Fibroblast of skin of scalp (primary cell): ENCODE results near the gene AFTPH.

Source experiments
- DNase-seq: peaks from one replicate; pipeline ENCODE4 v3.0.0-alpha.2; 2013

The AFTPH gene

DNA sequence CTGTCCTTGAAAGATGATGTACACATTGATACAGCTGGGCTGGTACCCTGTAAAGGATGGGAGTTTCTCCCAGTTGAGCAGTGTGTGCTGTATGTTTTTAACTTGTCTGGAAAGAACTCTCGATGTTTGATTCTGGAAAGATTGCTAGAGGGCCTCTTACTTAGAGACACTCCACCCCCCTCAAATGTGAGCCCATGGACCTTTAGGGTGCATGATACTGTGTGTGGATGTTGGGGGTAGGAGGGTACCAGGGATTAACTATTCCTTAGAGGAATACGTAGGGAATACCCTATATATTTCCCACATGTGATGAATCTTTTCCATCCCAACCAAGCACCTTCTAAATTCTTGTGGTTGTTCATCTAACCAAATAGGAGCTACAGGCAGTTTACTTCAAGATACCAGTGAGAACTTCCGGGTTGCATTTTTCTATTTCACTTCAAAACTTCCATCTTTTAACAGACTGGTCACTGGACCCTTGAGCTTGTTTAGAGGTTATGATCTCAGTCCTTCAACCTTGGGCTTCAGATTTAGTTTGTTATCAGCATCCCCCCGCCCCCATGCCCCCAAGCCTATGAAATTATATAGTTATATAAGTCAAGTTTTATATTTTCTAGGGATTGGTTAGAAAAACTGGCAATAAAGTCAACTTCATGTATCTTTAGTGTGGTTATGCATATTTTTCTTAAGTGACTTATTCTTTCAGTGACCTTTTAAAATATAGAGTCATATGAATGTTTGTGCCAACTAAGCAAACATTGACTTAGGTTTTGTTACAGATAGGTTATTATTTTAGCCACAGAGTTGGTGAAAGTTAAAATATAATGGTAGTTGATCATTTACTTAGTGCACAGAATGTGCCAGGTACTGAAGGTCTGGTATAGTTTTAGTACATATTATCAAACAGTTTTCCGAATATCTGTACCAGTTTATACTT is 18.2 kb downstream of the AFTPH start:
- DNase-seq, result peak; percentile 28

DNA sequence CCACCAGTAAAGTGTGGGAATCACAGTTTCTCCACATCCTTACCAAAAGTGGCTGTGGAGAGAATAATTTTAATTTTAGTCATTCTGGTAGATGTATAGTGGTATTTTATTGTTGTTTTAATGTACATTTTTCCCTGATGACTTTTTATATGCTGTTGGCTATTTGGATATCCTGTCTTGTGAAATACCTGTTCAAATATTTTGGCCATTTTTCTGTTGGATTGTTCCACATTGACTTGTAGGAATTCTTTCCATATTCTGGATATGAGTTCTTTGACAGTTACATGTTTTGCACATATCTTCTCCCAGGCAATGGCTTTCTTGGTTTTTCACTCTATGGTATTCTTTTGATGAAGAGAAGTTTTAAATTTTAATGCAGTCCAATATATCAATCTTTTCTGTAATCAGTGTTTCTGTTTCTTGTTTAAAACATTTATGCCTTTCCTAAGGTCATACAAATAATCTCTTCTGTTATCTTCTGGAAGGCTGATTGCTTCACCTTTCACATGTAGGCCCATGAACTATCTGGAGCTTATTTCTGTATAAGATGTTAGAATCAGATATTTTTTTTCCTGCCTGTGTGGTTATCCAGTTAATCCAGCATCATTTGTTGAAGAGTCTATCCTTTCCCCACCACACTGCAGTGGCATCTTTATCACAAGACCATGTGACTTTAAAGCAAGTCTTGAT is 19.0 kb downstream of the AFTPH start:
- peak; percentile 86 for DNase-seq

GRCh38 chr2:64548761-64549160 is 24.6 kb downstream of the AFTPH start:
- DNase-seq, result no peak

DNA sequence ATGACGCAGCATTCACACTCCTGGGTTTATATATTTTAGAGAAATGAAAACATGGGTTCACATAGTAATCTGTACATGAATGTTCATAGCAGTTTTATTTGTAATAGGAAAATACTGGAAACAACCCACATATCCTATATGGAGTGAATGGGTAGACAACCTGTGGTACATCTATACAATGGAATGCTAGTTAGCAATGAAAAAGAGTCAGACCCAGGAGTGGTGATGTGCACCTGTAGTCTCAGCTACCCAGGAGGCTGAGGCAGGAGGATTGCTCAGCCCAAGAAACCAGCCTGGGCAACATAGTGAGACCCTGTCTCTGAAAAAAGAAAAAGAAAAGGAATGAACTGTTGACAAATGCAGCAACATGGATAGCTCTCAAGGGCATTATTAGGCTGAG is 25.9 kb downstream of the AFTPH start:
- DNase-seq, result no peak

DNA sequence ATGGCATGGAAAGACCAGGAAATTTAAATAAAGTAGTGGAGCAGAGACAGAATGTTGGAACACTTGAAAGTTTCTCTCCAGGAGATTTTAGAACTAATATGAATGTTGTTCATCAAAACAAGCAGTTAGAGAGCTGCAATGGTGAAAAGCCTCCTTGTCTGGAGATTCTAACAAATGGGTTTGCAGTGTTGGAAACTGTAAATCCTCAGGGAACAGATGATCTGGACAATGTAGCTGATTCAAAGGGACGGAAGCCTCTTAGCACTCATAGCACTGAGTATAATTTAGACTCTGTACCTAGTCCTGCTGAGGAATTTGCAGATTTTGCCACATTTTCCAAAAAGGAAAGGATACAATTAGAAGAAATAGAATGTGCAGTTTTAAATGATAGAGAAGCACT is 27.7 kb downstream of the AFTPH start:
- no peak for DNase-seq

GRCh38 chr2:64554117-64554516 is 30.0 kb downstream of the AFTPH start:
- DNase-seq, result no peak

DNA sequence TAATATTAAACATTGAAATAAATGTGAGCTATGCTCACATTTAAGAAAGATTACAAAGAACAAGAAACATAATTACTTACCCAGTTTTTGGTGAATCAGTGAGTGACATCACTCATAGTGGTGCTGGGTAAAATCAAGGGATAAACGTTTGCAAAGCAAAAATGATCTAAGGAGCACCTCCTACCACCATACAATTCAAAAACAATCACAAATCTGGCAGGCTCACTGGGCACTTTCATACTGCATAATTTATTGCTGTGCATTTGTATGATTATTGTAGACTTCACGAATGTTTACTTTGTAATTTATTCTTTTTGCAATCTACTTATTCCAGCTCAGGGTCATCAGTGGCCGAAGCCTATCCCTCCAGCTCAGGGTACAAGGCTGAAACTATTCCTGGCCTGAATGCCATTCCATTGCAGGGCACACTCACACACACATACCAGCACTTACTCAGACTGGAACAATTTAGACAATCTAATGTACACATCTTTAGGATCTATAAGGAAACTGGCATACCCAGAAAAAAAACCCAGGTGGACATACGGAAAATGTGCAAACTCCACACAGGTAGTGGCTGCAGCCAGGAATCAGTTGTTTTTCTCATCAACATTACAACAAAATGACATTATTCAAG is 34.4 kb downstream of the AFTPH start:
- DNase-seq, result no peak

DNA sequence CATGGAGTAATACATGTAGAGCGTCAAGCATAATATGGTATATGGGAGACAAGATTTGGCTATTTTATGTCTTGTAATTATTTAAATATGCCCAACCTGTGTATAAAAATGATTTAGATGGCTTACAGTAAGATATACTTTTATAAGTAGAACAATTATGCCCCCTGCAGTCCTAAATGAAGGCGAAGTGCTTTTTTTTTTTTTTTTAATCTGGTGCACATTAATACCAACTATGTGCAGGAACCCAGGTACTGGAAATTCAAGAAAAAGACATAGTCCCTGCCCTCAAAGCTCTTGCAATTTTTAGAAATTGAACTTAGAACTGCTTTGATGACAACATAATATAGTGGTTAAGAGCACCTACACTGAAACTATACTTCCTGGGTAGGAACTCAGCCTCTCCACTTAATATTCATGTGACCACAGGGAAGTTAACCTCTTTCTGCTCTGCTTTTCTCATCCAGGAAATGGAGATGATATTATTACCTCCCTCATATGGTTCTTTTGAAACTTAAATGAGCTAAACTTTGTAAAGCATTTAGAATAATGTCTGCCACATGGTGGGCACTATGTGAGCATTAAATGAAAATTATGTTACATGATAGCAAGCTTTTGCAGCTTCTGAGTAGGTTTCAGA is 38.1 kb downstream of the AFTPH start:
- DNase-seq, result peak; percentile 31

- no peak for DNase-seq
These were observed 39.4 kb downstream of the AFTPH start for GRCh38 chr2:64563436-64563938.

GRCh38 chr2:64565949-64566710 is 42.0 kb downstream of the AFTPH start:
- DNase-seq, result no peak

- no peak for DNase-seq
These were observed 43.3 kb downstream of the AFTPH start for GRCh38 chr2:64567473-64567872.

DNA sequence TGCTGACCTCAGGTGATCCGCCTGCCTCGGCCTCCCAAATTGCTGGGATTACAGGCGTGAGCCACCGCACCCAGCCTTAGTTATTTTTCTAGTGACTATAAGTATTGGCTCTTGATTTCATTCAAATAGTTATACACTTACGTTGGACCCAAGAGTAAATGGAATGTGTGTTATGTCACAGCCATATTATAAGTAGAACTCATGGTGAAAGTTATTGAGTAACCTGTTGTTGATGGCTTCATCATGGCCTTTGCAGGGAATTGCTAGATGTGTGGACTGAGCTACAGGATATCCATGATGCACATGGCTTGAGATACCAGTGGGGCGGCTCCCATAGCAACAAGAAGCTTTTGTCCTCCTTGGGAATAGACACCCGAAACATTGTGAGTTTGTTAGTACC is 44.7 kb downstream of the AFTPH start:
- DNase-seq, result peak; percentile 2

GRCh38 chr2:64574871-64575270 is 50.7 kb downstream of the AFTPH start:
- no peak for DNase-seq

- no peak for DNase-seq
These were observed 56.9 kb downstream of the AFTPH start for GRCh38 chr2:64581018-64581417.

DNA sequence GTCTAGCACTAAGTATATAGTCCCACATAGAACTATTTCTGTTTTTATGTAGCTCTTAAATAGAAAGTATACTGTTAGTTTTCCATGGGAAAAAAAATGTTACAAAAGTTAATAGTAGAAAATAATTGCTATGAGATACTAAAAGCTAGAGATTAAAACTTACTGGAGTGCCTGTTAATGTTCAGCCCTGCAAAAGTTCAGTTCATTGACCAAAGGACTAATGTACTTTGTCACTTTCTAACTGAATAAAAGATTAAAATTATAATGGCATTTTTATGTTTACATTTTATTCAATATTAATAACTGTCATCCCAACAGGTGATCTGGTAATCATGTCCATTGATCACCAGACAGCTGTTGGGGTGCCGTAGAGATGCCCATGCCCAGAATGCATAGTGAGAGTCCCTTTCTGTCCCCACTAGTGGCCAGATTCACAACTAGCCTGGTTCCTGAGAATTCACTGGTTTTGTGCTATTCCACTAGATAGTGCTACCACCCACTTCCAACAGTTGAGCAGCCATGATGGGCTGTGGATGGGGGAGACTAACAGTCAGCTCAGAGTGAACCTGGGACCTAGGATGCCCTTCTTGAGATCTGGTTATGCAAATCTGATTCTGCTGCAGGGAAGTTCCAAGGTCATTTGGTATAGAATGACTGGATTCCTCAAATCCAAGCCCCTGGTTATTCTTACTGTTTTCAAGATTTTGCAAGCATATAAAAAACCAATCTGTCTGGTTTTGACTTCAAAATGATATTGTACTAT is 57.8 kb downstream of the AFTPH start:
- no peak for DNase-seq

- DNase-seq, result no peak
These were observed 58.7 kb downstream of the AFTPH start for GRCh38 chr2:64582774-64583340.

DNA sequence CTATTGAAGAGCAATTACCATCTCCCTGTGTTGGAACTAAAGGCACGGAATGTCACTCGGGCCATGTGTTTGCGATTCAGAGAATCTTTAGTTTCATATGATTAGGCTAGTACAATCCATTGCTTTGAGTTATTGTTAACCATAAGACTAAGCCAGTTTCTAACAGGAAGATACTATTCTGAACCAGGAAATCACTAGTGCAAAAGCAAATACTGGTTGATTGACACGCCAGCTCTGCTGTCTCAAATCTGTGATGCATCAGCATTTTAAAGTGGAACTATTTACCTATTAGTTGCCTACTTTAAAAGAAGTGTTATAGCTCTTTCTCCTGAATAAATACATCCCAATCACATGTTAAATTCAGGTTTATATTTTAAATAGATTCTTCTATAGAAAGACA is 61.9 kb downstream of the AFTPH start:
- DNase-seq, result no peak

GRCh38 chr2:64586883-64587481 is 62.9 kb downstream of the AFTPH start:
- peak; percentile 66 for DNase-seq

DNA sequence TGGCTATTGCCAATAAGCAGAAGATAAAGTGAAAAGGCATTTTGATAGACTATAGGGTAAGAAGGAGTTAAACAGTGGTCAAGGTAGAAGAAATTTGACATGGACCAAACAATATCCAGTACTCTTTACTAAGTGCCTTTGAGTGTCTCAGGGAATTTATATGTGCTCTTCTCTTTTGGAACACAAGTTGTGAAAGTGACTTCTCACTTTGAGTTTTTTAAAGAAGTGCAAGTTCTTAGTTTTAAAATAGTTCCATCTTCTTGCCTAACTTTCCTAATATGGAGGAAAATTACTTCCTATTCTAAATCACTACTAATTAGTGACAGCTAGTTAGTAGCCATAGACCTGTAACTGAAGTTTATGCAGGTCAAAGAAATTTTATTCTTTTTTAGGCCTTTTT is 63.4 kb downstream of the AFTPH start:
- no peak for DNase-seq

DNA sequence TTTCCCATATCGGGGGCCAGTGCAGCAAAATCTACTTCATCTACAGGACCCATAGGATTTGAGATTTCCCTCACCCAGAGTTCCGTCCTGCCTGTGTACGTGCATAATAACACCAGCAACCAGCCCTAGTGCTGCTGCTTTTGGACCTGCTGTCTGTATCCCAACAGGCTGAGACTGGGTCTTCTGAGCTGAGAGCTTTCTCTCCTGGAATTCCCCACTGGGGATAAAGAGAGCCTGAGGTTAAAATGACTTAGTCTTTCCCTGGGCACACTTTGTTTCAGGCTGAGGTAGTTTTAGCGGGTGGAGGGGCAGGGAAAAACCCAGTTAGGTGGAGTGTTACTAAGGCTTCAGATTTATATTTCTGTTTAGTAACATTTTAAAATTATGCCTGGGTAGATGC is 67.1 kb downstream of the AFTPH start:
- no peak for DNase-seq
